GM19035 (cell line): ENCODE data around the gene OSTN.
"Not testable (repeated sequence)": the region's sequence is repeated elsewhere in the genome, so short reads cannot be mapped to it uniquely, and the experiment has no call there.

Source experiments
- ATAC-seq: cut with Tn5 transposase; IDR thresholded peaks from one replicate; pipeline ENCODE4 v1.9.1; 2021; ENCODE audit not compliant: unreplicated experiment

Gene OSTN

DNA sequence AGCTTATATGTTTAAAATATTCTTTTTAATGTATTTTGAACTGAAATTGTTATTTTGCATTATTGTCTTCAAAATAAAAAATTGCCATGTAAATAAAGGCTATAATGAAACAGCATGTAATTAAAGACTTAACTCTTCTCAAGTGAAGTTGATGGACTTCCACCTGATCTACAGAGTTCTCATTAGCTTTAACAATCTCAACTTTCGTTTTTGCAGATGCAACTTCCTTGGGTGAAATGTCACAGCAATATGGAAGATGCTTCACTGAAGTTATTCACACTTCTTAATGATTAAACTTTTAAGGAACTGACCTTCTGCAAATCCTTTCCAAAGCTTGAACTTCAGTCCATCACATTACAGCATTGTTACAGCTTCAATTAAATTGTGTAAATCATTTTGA is 63.6 kb downstream of the OSTN start:
- no peak for ATAC-seq

DNA sequence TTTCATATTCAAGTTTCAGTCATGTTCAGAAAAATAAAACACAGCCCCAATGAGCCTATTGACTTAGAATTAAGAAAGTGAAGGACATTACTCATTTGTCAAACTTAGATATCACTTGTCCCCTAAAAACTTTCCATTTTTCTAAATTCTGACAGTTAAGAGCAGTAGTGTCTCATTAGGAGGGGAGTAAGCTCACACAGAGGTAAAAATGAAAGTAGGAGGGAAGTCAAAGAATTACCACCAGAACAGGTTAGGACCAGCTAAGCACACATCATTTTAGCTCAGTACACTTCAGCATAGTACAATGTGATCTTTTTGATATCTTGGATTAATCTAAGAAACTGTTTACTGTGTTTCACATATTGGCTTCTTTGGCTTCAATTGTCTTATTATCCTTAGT is 64.3 kb downstream of the OSTN start:
- ATAC-seq, result peak; percentile 83

DNA sequence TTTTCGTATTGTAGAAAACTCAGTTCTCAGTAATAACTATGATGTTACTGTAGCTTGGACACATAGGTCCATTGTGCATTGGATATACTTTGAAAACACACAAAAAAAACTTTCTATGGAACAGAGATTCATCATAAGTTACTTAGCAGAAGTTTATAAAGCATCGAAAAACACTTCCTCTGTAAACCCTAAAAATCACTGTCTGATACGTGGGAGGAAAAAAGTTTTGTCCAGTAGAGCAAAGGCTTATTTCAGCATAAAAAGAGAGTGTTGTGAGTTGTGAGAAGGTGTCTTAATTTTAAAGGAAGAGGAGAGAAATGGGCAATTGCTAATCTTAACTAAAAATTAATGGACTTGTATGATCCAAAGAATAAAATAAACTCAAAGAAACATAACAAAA is 64.8 kb downstream of the OSTN start:
- no peak for ATAC-seq

DNA sequence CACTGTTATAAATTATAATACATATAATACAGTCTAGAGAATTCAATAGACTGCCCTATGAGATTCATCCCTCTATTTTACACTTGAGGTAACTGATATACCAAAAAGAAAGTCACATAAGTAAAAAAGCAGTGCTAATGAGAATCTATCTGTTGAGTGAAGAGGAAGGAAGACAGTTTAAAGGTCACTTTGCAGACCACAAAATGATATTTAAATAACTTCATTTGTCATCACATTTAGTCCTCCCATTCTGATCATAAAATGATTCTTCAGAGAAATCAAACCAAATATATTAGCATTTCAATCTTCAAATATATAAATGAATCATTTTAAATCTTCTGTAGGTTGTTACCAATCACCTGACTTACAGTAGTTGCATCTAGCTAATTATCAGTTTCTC is 69.7 kb downstream of the OSTN start:
- no peak for ATAC-seq

DNA sequence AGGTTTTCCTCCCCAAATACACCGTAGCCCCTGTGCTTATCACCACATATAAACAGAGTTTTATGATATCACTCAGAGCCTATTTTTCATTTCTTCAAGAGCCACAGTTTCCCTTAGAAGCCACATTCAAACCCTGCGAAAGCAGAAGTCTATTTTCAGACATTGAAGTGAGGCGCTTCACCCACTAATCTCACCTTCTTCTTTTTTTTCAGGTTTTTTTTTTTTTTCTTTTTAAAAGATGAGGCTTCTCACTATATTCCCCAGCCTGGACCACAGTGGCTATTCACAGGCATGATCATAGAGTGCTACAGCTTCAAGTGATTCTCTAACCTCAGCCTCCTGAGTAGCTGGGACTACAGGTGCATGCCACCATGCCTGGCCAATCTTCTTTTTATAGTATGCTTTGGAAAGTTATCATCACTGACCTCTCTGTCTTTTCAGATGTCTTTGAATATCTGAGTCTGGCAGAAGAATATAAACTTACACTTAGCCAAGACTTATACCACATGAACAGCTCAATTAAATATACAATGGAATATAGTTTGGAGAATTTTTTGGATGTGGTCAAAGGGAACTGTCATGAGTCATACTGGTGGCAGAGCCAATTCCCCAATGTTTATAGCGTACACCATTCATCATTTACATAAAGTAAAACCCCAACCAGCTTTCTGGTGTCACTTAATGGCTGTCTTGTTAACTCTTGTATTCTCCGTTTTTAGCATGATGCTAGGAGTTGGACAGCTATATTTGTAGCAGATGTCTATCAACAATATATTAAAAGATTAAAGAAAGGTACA is 70.4 kb downstream of the OSTN start:
- peak; percentile 81 for ATAC-seq

DNA sequence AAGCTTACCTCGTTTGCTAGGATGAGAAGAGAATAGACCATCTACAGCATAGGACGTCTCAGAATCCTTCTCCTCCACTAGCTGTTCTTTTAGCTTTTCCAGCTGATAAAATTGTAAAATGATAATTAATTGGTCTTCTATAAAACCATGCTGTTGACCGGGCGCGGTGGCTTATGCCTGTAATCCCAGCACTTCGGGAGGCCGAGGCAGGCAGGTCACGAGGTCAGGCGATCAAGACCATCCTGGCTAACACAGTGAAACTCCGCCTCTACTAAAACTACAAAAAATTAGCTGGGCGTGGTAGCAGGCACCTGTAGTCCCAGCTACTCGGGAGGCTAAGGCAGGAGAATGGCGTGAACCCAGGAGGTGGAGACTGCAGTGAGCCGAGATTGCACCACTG is 76.2 kb downstream of the OSTN start:
- ATAC-seq, result not testable (repeated sequence)

DNA sequence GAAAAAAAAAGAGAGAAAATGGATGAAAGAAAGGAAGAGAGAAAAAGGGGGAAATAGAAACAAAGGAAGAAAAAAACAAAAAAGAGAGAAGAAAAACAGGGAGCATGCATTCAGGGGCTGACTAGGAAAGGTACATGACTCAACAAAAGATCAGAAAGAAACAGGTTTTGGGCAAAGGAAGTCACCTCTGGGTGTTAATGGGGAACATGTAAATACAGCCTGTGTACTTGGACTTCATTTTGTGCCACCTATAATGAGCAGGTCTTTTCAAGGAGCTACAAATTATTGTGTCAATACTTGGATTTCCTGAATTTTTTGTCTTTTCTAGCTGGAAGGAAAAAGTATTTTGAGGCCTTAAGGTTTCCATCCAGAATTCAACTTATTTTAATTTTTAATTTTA is 76.7 kb downstream of the OSTN start:
- ATAC-seq, result no peak

DNA sequence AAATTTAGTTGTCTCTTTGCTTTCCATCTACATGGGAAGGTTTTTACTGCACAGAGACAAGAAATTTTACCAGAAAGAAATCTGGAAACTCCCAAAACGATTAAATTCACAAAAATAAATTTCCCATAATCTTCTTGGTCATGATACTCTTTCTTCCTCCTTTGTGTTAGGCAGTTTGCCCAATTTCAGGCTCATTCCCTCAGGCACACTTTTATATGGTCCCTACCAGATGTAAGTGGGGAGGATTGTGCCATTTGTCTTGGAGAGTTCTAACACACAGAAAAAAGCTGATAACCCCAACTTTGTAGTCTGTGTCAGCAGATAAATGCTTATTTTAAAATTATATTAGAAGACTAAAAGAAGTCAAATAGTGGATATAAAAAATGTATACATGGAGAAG is 81.1 kb downstream of the OSTN start:
- no peak for ATAC-seq

DNA sequence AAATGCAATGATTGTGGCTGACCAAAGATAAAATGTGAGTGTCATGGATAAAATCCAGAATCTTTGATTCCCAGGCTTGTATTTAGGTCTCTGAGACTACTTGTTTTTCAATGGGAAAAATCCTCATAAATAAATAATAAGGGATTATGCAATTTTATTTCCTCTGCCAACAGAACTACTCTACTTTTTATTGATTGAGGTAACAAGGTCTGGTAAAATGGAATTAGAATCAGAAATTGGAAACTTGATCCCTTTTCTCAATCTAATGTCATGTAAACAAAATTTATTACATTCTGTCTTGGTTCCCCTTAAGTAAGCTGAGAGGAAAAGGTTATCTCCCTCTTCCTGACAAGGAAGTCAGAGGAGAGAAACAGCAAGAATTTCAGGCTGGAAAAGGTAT is 81.8 kb downstream of the OSTN start:
- no peak for ATAC-seq

DNA sequence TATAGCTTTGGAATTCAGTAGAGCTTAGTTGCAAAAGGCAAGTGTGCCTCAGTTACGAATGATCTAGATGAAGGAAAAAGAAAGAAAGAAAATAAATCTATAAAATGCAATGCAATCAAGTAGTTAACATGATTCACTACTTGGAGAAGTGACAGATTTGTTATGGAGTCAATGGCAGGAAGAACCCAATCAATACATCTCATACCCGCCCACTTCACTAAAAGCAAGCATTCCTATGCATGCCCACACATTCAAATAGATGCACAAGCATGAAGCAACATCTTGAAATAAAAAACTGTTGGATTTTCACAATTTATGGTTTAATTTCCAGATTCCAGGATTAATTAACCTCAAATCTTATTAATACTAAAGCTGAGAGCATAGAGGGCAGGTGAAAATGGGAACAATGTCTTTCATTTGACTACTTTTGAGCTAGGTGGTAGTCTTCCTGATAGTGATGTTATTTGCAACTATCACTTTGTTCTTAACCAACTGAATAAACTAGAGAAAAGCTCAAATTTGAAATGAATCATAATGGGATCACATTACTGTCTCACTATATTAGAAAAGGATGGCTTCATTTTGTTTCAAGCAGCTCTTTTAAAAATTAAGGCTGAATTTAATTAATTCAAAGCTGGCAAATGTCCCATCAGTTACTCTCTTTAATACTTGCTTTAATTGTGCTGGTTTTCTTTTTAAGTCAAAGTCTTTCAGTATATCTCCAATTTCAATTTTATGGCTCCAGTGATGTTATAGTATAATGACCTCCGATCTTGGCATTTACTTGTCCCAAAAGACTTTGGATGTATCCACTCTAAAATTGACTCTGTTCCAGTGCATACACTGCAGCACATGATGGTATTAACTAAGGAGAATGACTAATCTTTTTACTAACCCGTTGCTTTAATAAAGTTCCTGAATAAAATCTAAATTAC is 83.5 kb downstream of the OSTN start:
- no peak for ATAC-seq

DNA sequence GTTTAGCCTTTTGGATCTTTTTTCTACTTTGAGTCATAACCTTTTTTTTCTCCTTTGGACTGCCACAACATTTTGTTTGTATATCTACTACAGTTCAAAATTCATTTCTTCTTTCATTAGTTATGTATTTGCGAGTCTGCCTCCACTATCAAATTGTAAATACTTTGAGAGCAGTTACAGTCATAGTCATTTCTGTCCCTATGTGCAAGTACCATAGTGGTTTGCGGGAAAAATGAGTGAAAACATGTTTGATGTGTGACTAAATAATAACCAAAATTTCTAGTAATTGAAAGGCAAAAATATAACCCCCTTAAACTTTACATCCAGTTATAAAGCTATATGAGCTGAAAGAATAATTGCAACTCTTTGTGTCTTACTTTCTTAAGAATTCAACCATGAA is 84.4 kb downstream of the OSTN start:
- ATAC-seq, result no peak

DNA sequence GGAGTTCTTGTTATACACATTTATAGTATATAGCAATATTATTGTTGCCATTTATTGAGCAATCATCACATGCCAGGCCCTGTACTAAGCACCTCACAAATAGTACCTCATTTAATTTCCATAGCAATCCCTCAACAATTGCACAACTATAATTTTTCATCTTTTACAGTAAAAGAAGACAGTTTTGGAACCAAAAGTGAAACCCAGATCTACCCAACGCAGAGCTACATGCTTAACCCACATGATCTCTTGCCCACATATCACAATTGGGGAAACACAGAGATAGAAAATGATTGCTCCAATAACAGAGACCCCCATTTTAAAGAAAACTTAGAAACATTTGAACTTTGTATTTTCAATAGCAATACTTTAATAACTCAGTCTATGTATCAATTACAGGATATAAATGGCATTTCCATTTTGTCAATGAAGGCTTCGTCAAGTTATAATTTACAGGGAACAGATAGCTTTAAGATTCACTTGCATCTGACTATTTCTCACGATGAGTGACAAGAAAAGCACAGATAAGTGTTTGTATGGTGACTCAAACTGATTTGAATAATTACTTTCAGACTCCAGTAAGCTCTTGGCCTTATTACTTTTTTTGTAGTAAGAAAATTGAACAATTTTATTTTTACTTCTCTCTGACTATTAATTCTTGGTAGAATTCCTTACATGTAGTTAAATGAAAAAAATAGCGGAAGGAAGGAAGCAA is 91.4 kb downstream of the OSTN start:
- ATAC-seq, result peak; percentile 86

DNA sequence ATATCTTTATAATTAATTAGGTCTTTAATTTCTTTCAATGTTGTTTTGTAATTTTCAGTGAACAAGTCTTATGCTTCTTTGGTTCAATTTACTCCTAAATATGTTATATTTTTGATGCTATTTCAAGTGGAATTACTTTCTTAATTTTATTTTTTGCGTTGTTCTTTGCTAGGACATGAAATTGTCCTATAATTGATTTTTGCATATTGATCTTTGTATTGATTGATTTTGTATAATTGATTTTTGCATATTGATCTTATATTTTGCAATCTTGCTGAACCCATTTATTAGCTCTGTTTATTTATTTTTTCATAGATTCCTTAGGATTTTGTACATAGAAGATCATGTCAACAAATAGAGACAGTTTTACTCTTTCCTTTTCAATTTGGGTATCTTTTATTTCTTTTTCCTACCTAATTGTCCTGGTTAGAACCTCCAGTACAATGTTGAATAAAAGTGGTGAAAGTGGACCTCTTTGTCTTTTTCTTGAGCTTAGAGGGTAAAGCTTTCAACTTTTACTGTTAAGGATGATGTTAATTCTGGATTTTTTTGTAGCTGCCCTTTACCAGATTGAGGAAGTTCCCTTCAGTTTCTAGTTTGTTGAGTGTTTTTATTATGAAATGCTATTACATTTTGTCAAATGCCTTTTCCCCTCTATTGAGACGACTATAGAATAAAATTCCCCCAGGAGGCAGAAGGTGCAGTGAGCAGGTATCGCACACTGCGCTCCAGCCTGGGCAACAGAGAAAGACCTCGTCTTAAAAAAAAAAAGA is 93.4 kb downstream of the OSTN start:
- ATAC-seq, result no peak

DNA sequence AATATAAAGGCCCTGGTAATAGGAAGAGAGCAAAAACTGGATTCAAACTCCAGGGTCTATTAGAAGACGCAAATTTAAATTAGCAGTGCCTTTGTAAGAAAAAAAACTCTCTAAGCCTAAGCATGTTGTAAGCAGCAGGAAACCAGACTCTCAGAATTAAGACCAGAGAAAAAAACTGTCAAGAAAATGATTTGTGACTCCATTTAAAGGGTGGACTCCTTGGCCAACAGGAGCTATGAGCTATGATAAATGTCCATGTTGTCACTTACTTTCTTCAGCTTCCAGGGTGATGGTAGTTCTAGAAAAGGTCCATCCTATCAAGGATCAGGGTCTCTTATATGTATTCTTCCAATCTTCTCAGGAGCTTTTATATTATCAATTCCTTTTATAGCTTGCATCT is 95.2 kb downstream of the OSTN start:
- no peak for ATAC-seq

DNA sequence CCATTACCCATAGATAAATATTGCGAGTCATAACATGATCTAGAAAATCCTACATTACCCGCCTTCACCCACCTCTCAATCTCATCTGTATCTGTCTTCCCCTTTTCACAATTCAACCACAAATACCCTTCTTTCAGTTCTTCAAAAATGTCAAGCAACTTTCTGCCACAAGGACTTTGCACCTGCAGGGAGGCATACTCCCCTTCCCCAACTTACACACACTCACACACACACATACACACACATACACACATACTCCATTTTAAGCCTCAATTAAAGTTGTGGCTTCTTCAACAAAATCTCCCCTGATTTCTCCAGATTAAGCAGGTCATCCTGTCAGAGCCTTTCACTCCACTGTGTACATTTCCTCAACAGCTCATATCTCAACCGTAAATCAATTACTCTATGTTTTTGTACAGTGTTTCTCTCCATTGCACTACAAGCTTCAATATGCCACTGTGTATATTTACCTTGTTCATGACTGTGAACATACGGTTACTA is 97.0 kb downstream of the OSTN start:
- ATAC-seq, result peak; percentile 84

DNA sequence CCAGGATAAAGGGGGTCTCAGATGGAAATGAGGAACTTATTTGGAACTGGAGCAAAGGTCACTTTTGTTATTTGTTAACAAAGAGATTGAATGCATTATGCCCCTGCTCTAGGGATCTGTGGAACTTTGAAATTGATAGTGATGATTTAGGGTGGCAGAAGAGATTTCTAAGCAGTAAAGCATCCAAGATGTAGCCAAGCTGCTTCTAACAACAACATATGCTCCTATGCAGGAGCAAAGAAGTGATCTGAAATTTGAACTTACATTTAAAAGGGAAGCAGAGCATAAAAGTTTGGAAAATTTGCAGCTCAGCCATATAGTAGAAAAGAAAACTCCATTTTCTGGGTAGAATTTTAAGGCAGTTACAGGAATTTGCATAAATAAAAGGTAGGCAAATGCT is 99.8 kb downstream of the OSTN start:
- ATAC-seq, result no peak

DNA sequence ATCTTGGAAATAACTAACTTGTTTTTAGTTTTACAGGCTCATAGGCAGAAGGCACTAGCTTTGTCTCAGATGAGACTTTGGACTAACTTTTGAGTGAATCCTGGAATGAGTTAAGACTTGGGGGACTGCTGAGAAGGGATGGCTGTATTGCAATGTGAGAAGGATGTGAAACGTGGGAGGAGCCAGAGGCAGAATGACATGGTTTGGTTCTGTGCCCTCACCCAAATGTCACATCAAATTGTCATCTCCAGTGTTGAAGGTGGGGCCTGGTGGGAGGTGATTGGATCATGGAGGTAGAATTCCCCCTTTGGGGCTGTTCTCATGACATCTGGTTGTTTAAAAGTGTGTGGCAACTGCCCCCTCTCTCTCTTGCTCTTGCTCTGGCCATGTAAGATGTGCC is 101.4 kb downstream of the OSTN start:
- ATAC-seq, result no peak

DNA sequence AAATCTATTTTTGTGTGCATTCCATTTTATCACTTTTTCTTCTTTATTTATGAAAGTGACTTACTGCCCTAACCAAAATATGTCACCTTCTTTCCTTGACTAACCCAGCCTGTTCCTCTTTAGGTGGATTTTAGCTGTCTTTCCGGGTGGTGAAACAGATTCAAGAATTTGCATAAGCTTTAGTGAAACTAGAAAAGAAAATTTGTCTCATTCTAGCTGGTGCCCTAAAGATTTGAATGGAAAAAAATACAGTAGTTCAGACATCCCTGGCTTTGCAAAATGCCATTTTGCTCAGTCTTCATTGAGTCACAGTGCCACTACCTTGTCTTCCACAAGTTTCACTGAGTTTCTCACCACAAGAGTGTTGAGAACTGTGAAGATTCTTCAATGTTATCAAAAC is 102.0 kb downstream of the OSTN start:
- peak; percentile 78 for ATAC-seq

DNA sequence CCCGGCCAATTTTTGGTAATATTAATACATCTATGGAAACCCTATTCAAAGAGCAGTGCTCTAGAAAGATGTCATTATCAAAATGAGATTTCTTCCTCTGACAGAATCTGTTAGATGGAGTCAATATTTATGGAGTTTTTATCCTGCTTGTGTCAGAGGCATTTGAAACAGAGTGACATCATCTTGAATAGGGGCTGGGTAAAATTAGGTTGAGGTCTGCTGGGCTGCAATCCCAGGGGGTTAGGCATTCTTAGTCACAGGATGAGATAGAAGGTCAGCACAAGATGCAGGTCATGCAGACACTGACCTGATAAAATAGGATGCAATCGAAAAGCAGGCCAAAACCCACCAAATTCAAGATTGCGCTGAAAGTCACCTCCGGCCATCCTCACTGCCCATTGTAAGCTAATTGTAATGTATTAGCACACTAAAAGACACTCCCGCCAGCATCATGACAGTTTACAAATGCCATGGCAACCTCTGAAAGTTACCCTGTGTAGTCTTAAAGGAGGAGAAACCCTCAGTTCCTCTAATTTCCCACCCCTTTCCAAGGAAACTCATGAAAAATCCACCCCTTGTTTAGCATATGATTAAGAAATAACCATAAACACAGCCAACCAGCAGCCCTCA is 102.9 kb downstream of the OSTN start:
- no peak for ATAC-seq

DNA sequence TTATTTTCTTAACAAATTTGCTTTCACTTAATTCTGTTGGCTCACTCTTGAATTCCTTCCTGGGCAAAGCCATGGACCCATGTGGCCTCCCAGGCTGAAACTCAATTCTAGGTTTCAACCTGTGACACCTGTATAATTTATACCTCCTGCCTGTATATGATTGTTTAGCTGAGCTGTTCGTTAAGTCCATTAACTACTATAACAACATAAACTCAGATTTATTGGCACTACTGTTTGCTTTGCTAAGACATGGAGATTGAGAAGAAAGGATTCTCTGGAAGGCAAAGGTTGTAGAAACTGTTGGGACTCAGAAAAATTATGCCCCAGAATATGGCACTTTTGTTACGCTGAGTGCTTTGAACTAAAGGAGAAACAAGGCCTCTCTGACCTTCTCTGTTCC is 103.4 kb downstream of the OSTN start:
- no peak for ATAC-seq
